Uterus (tissue), 4 donors: Measurements from ENCODE around the gene NPFFR1. TPM values are rescaled to one million over a fixed set of nuclear protein-coding genes. Genes with fewer than 3 reads are reported as not detected.

ENCODE experiments used
- DNase-seq, 2 donors: peaks; one replicate each; pipeline ENCODE4 v3.0.0-alpha.2; 2019 to 2020
- H3K27ac ChIP-seq, 2 donors: fragments of 200-600 bp; sonication (generic); 1 replicate in 1 of 2; 2 replicates in 1 of 2; pipeline ENCODE4 v1.5.1; 2016 to 2018
- H3K27me3 ChIP-seq, 2 donors: fragments of 200-600 bp; sonication (generic); one replicate each; pipeline ENCODE4 v1.5.1; 2018 to 2019; ENCODE audit warnings: control low read depth in 1 of 2
- H3K36me3 ChIP-seq, 2 donors: fragments of 200-600 bp; sonication (generic); one replicate each; pipeline ENCODE4 v1.5.1; 2019; ENCODE audit warnings: control low read depth in 1 of 2
- H3K4me1 ChIP-seq, 2 donors: fragments of 200-600 bp; sonication (generic); one replicate each; pipeline ENCODE4 v1.5.1; 2018 to 2019; ENCODE audit warnings: control low read depth in 1 of 2
- H3K4me3 ChIP-seq, 2 donors: fragments of 200-600 bp; sonication (generic); 1 replicate in 1 of 2; 2 replicates in 1 of 2; pipeline ENCODE4 v1.5.1; 2018 to 2019; ENCODE audit warnings: mild to moderate bottlenecking in 1 of 2
- H3K9me3 ChIP-seq, 2 donors: fragments of 200-600 bp; sonication (generic); one replicate each; pipeline ENCODE4 v1.5.1; 2019; ENCODE audit warnings: control low read depth in 1 of 2
- CTCF ChIP-seq, 4 experiments: fragments of 200-600 bp in 2 of 4; fragments of 450-650 bp in 2 of 4; sonication (generic) in 2 of 4; IDR thresholded peaks; one replicate each; pipeline ENCODE4 v1.5.1; 2016 to 2019; ENCODE audit warnings: antibody characterized with exemption in 4 of 4, mild to moderate bottlenecking in 2 of 4, moderate library complexity in 1 of 4
- POLR2A ChIP-seq, 2 donors: fragments of 450-650 bp; IDR thresholded peaks; one replicate each; pipeline ENCODE4 v1.6.1; 2016; ENCODE audit warnings: antibody characterized with exemption in 2 of 2, mild to moderate bottlenecking in 1 of 2, moderate library complexity in 1 of 2
- intact Hi-C: fragments of 100-400 bp; cut with DNase I; formaldehyde crosslinking; loops from one replicate; pipeline ENCODE4 v1.15.1; 2023; ENCODE audit warnings: low total_unique reads
- total RNA-seq, 4 donors: library from RNA; depleted of rRNA in 3 of 4; stranded (reverse); fragments of >200 nt in 3 of 4; gene quantifications; one replicate each; pipeline versions ENCODE4 v1.1.0 to v1.2.4, GENCODE V29; 2014 to 2023
- donor health status: DM: yes; HTN: yes; CAD: no.

Gene NPFFR1
- total RNA-seq, 4 donors from 2014 or later, result 0.43 to 2.1 TPM; not detected in 2

GRCh38 chr10:70222340-70222794 lies 61.4 kb downstream of the NPFFR1 start:
- intact Hi-C loops, result loop anchor here (2.0 kb wide), 1 partner anchor 142 kb away; no protein-coding TSS in a partner anchor
- Histone ChIP-seq H3K9me3 (no peaks in the 10 kb centered on the region), H3K4me1 (no peaks in the 10 kb centered on the region), H3K27ac (no peak overlapping the region), H3K27me3 (no peaks in the 10 kb centered on the region), H3K36me3 (no peaks in the 10 kb centered on the region), H3K4me3 (no peak overlapping the region)
- no peak for TF ChIP-seq CTCF (IDR thresholded peaks at IDR 0.05)
- TF ChIP-seq POLR2A (IDR thresholded peaks at IDR 0.05), result no peak
- no peak for DNase-seq

- Histone ChIP-seq H3K27ac (peak overlapping the region; percentile 50 to 61), H3K27me3 (no peaks in the 10 kb centered on the region), H3K4me3 (no peak overlapping the region), H3K9me3 (no peaks in the 10 kb centered on the region), H3K4me1 (no peaks in the 10 kb centered on the region), H3K36me3 (no peaks in the 10 kb centered on the region)
- no peak for TF ChIP-seq CTCF (IDR thresholded peaks at IDR 0.05)
- TF ChIP-seq POLR2A (IDR thresholded peaks at IDR 0.05), result no peak
- intact Hi-C loops, result no loop called here
- DNase-seq, result no peak
These were observed 62.8 kb downstream of the NPFFR1 start for GRCh38 chr10:70221030-70221429.

DNA sequence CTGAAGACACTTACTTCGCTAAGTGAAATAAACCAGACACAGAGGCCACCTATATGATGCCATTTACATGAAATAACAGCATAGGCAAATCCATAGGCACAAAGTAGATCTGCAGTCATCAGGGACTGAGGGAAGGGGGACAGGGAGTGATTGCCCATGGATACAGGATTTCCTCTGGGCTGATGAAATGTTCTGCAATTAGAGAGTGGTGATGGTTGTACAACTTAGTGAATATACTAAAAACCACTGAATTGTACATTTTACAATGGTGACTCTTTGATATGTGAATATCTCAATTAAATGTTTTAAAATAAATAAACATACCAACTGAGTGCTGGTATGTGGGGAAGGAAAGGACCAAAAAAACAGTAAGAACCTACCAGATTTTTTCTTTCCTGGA lies 70.9 kb downstream of the NPFFR1 start:
- Histone ChIP-seq H3K36me3 (no peaks in the 10 kb centered on the region), H3K27ac (no peak overlapping the region), H3K27me3 (no peaks in the 10 kb centered on the region), H3K9me3 (no peaks in the 10 kb centered on the region), H3K4me3 (no peak overlapping the region), H3K4me1 (no peaks in the 10 kb centered on the region)
- no peak for DNase-seq
- TF ChIP-seq CTCF (IDR thresholded peaks at IDR 0.05) (no peak), POLR2A (IDR thresholded peaks at IDR 0.05) (no peak)
- intact Hi-C loops, result no loop called here

DNA sequence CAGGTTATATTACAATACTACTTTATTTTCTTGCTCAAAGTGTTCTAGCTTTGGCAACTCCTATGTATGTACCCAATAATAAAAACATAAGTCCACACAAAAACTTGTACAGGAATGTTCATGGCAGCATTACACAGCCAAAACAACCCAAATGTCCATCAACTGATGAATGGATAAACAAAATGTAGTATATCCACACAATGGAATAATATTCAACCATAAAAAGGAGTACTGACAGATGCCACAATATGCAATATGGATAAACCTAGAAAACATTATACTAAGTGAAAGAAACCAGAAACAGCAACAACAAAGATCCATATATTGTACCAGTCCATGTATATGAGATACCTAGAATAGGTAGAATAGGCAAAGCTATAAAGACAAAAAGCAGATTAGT lies 71.5 kb downstream of the NPFFR1 start:
- no peaks in the 10 kb centered on the region for H3K36me3 ChIP-seq
- intact Hi-C loops, result no loop called here

GRCh38 chr10:70206762-70207161 lies 77.0 kb downstream of the NPFFR1 start:
- no peaks in the 10 kb centered on the region for H3K36me3 ChIP-seq
- intact Hi-C loops, result no loop called here
- no peak overlapping the region for H3K27ac ChIP-seq
- TF ChIP-seq CTCF (IDR thresholded peaks at IDR 0.05) (no peak), POLR2A (IDR thresholded peaks at IDR 0.05) (no peak)
- no peak for DNase-seq
- H3K4me3 ChIP-seq, result no peak overlapping the region
- H3K4me1 ChIP-seq, result no peaks in the 10 kb centered on the region
- H3K27me3 ChIP-seq, result no peaks in the 10 kb centered on the region
- no peaks in the 10 kb centered on the region for H3K9me3 ChIP-seq

More for the DNA sequence above, 71.5 kb downstream of the NPFFR1 start:
- no peaks in the 10 kb centered on the region for H3K27me3 ChIP-seq
- DNase-seq, result no peak
- no peak overlapping the region for H3K27ac ChIP-seq
- H3K4me3 ChIP-seq, result no peak overlapping the region
- no peak for TF ChIP-seq POLR2A (IDR thresholded peaks at IDR 0.05)
- no peak for TF ChIP-seq CTCF (IDR thresholded peaks at IDR 0.05)
- no peaks in the 10 kb centered on the region for H3K9me3 ChIP-seq
- no peaks in the 10 kb centered on the region for H3K4me1 ChIP-seq
